CD4-positive, CD25-positive, alpha-beta regulatory T cell (primary cell): ENCODE results near the gene KCNIP4. TPM values are rescaled to one million over a fixed set of nuclear protein-coding genes. Genes with fewer than 3 reads are reported as not detected.
"Not testable (repeated sequence)": the region's sequence is repeated elsewhere in the genome, so short reads cannot be mapped to it uniquely, and the experiment has no call there.

Source experiments
- ATAC-seq, 2 donors: fragments of 150-1000 bp; cut with Tn5 transposase; one replicate each; pipeline ENCODE4 v1.10.0; 2021; ENCODE audit warnings: low read depth in 2 of 2, moderate number of reproducible peaks in 2 of 2, moderate library complexity in 1 of 2
- DNase-seq, 3 donors: peaks; one replicate each; pipeline versions ENCODE4 v3.0.0 to v3.0.0-alpha.2; 2012 to 2022; ENCODE audit warnings: mixed read lengths in 1 of 3
- H3K27ac ChIP-seq: one replicate; pipeline ENCODE4 v1.7.0; 2013; ENCODE audit warnings: mild to moderate bottlenecking, low read length; ENCODE audit not compliant: insufficient read depth, poor library complexity, severe bottlenecking
- H3K27me3 ChIP-seq: one replicate; pipeline ENCODE4 v1.7.0; 2013; ENCODE audit warnings: low read length; ENCODE audit not compliant: control insufficient read depth, insufficient read depth
- H3K36me3 ChIP-seq: one replicate; pipeline ENCODE4 v1.7.0; 2013; ENCODE audit warnings: mild to moderate bottlenecking, low read length, moderate library complexity; ENCODE audit not compliant: control insufficient read depth, insufficient read depth
- H3K4me1 ChIP-seq: 2 replicates; pipeline ENCODE4 v1.7.0; 2013; ENCODE audit warnings: mild to moderate bottlenecking, low read length; ENCODE audit not compliant: insufficient read depth, control insufficient read depth, poor library complexity, severe bottlenecking
- H3K4me3 ChIP-seq: one replicate; pipeline ENCODE4 v1.7.0; 2013; ENCODE audit warnings: low read depth, mild to moderate bottlenecking, low read length, moderate library complexity
- H3K9me3 ChIP-seq, 2 experiments: 1 replicate in 1 of 2; 2 replicates in 1 of 2; pipeline ENCODE4 v1.7.0; 2013; ENCODE audit warnings: low read length in 2 of 2, mild to moderate bottlenecking in 1 of 2, moderate library complexity in 1 of 2; ENCODE audit not compliant: control insufficient read depth in 2 of 2
- H3K27ac Mint-ChIP-seq, 3 donors: one replicate each; pipeline ENCODE4 v1.8.0; 2020 to 2022; ENCODE audit warnings: mild to moderate bottlenecking in 3 of 3, mixed read lengths in 3 of 3, moderate library complexity in 2 of 3
- H3K27me3 Mint-ChIP-seq: one replicate; pipeline ENCODE4 v1.8.0; 2022; ENCODE audit warnings: mild to moderate bottlenecking, mixed read lengths
- H3K36me3 Mint-ChIP-seq: one replicate; pipeline ENCODE4 v1.8.0; 2020; ENCODE audit warnings: mixed read lengths
- H3K4me1 Mint-ChIP-seq, 4 donors: one replicate each; pipeline ENCODE4 v1.8.0; 2020 to 2022; ENCODE audit warnings: mixed read lengths in 4 of 4, mild to moderate bottlenecking in 1 of 4
- H3K4me3 Mint-ChIP-seq, 4 donors: one replicate each; pipeline ENCODE4 v1.8.0; 2020 to 2022; ENCODE audit warnings: mild to moderate bottlenecking in 4 of 4, mixed read lengths in 4 of 4, moderate library complexity in 3 of 4
- H3K9me3 Mint-ChIP-seq, 7 donors: one replicate each; pipeline ENCODE4 v1.8.0; 2020 to 2022; ENCODE audit warnings: mixed read lengths in 7 of 7, mild to moderate bottlenecking in 3 of 7, moderate library complexity in 2 of 7
- polyA plus RNA-seq, 4 donors: library from polyadenylated mRNA; unstranded; fragments of 300-500 nt; fragmentation: Illumina TruSeq; gene quantifications; one replicate each; pipeline ENCODE4 v1.2.3, GENCODE V29; 2021
- total RNA-seq: library from RNA; stranded (reverse); gene quantifications from one replicate; pipeline ENCODE4 v1.2.3, GENCODE V29; 2022

KCNIP4 gene
- total and polyA plus RNA-seq, 5 donors from 2014 or later, result 0.09 to 0.24 TPM; not detected in 3

DNA sequence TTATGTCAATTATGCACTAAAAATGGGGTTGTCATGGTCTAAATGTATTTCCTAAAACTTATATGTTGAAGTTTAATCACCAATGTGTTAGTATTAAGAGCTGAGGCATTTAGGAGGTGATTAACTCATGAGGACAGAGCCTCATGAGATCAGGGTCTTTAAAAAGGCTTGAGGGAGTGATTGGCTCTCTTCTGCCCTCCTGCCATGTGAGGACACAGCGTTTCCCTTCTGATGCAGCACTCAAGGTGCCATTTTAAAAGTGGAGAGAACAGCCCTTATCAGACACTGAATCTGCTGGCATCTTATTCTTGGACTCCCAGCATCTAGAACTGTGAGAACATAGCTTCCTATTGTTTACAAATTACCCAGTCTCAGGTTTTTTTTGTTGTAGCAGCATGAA lies 581.7 kb downstream of the KCNIP4 start:
- no peaks in the 10 kb centered on the region for H3K27me3 ChIP-seq
- peaks cover 2 to 6% (median 4%) of the 10 kb centered on the region in 7 donors for H3K9me3 Mint-ChIP-seq
- H3K4me3 Mint-ChIP-seq, result no peak overlapping the region
- H3K27ac Mint-ChIP-seq, result no peak overlapping the region
- H3K27me3 Mint-ChIP-seq, result no peaks in the 10 kb centered on the region
- ATAC-seq (no peak), DNase-seq (no peak)
- H3K27ac ChIP-seq, result no peak overlapping the region
- H3K4me1 ChIP-seq, result no peaks in the 10 kb centered on the region
- no peaks in the 10 kb centered on the region for H3K36me3 ChIP-seq
- no peak overlapping the region for H3K4me3 ChIP-seq
- H3K9me3 ChIP-seq, result no peaks in the 10 kb centered on the region
- no peaks in the 10 kb centered on the region for H3K36me3 Mint-ChIP-seq
- no peaks in the 10 kb centered on the region for H3K4me1 Mint-ChIP-seq

DNA sequence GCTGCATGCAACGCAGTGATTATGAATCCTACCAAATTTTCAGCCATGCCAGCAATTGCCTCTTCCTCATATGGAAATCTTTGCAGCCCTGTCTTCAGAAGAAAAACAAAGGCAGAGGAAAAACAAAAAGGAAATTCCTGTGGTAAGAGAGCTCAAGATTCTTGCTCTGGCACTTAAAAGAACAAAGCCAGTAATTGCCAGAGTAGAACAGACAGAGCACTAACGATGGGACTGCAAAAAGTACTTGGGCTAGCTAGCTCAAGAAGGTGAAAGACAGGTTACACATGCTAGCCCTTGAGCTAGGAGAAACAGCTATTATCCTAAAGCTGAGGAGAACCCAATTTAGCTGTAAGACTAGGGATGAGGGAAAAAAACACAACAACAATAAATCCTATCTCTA lies 582.3 kb downstream of the KCNIP4 start:
- DNase-seq, result no peak
- Histone ChIP-seq H3K27ac (no peak overlapping the region), H3K4me3 (no peak overlapping the region), H3K36me3 (no peaks in the 10 kb centered on the region), H3K27me3 (no peaks in the 10 kb centered on the region), H3K4me1 (no peaks in the 10 kb centered on the region), H3K9me3 (no peaks in the 10 kb centered on the region)
- Mint-ChIP-seq H3K4me1 (no peaks in the 10 kb centered on the region), H3K27ac (no peak overlapping the region), H3K9me3 (peaks cover 2 to 6% (median 4%) of the 10 kb centered on the region in 7 donors), H3K36me3 (no peaks in the 10 kb centered on the region), H3K4me3 (no peak overlapping the region), H3K27me3 (no peaks in the 10 kb centered on the region)
- ATAC-seq, result no peak

DNA sequence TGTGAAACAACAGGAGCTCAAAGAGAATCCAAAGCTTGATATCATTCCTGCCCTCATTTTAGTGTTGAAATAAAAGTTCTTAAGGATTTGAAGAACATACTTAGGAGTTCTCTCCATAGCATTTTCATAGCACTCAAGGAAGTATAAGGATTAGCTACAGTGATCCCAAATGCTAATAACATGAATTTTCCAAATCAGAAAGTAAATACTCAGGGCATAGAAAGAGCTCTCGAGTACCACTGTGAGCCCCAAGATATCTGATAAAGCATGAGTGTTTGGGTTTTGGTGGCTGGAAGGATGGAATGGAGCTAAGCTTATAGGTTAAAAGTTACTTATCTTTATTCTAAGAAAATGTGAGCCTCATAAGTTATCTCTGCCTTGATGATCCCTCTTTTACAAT lies 584.9 kb downstream of the KCNIP4 start:
- no peak overlapping the region for H3K27ac ChIP-seq
- Mint-ChIP-seq H3K4me3 (no peak overlapping the region), H3K27me3 (no peaks in the 10 kb centered on the region), H3K4me1 (no peaks in the 10 kb centered on the region), H3K27ac (no peak overlapping the region), H3K9me3 (peaks cover 1 to 7% (median 6%) of the 10 kb centered on the region in 7 donors), H3K36me3 (no peaks in the 10 kb centered on the region)
- DNase-seq (no peak), ATAC-seq (no peak)
- no peaks in the 10 kb centered on the region for H3K9me3 ChIP-seq
- H3K4me3 ChIP-seq, result no peak overlapping the region
- no peaks in the 10 kb centered on the region for H3K4me1 ChIP-seq
- H3K27me3 ChIP-seq, result no peaks in the 10 kb centered on the region
- H3K36me3 ChIP-seq, result no peaks in the 10 kb centered on the region

DNA sequence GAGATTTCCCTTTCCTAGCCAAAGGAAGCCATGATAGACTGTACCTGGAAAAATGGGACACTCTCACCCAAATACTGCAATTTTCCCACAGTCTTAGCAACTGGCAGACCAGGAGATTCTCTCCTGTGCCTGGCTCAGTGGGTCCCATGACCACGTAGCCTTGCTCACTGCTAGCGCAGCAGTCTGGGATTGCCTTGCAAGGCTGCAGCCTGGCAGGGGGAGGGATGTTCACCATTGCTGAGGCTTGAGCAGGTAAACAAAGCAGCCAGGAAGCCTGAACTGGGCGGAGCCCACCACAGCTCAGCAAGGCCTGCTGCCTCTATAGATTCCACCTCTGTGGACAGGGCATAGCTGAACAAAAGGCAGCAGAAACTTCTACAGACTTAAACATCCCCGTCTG lies 596.2 kb downstream of the KCNIP4 start:
- H3K4me3 Mint-ChIP-seq, H3K4me1 ChIP-seq, H3K36me3 Mint-ChIP-seq, H3K27ac ChIP-seq, H3K36me3 ChIP-seq, H3K27me3 ChIP-seq, H3K4me3 ChIP-seq, ATAC-seq, H3K9me3 ChIP-seq, H3K4me1 Mint-ChIP-seq, H3K27ac Mint-ChIP-seq, H3K27me3 Mint-ChIP-seq, DNase-seq: not testable (repeated sequence)
- peaks cover 5 to 57% (median 11%) of the 10 kb centered on the region in 7 donors for H3K9me3 Mint-ChIP-seq

DNA sequence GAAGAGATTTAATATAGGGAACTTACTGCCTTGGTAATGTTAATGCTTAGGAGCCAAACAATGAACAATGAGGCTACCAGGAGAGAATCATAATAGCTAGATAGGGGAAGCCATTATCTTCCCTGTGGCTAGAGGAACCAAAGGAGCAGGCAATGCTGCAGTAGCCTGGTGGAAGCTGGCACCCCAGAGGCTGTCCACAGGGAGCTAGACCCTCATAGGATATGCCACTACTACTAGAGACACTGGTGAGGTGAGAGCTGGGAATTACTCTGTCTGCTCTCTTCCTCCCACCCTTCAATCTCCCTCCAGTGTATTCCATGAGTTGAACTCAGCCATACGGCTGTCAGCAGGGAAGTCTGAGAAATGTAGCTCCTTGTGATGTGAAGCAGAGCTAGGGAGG lies 601.4 kb downstream of the KCNIP4 start:
- Mint-ChIP-seq H3K27me3 (no peaks in the 10 kb centered on the region), H3K9me3 (peaks cover 0 to 45% (median 5%) of the 10 kb centered on the region in 7 donors), H3K36me3 (no peaks in the 10 kb centered on the region), H3K4me3 (no peak overlapping the region), H3K27ac (no peak overlapping the region), H3K4me1 (no peaks in the 10 kb centered on the region)
- Histone ChIP-seq H3K9me3 (peaks cover 0 to 6% of the 10 kb centered on the region in 2 experiments), H3K27ac (no peak overlapping the region), H3K4me1 (no peaks in the 10 kb centered on the region), H3K36me3 (no peaks in the 10 kb centered on the region), H3K4me3 (no peak overlapping the region), H3K27me3 (no peaks in the 10 kb centered on the region)
- ATAC-seq (no peak), DNase-seq (no peak)

DNA sequence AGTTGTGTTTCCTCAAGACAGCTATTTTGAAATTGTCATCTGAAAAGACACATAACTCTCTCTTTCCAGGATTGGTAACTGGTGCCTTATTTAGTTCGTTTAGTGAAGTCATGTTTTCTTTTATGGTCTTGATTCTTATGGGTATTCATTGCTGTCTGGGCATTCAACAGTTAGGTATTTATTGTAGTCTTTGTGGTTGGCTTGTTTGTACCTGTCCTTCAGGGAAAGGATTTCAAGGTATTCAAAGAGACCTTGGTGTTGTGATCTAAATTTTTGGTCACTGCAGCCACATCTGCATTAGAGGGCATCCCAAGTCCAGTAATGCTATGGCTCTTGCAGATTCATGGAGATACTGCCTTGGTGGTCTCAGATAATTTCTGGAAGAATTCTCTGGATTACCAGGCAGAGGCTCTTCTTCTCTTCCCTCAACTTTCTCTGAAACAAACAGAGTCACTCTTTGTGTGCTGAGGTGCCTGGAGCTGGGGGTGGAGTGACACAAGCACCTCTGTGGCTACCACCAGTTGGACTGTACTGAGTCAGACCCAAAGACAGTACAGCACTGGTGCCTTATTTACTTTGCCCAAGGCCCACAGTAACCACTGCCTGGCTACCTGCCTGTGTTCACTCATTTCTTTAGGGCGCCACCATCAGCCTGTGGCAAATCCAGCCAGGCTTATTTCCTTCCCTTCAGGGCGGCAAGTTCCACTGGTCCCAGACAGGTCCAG lies 620.4 kb downstream of the KCNIP4 start:
- DNase-seq, result no peak
- H3K27ac Mint-ChIP-seq, result no peak overlapping the region

DNA sequence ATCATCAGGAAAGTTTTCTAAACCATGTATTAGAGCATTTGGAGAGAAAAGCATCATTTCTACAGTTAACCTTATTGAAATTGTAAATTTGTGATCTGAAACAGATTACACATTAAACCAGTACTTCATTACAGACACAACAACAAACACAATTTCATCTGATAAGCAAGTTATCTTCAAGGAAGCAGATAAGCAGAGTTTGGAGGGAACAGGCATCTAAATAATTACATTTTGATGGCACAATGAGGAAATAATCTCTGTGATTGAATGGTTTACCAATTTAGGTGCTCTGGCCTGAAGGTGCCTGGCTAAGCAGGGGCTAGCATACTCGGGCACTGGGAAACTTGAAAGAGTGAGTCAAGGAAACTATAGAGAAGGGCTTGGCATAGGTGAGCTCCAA lies 628.5 kb downstream of the KCNIP4 start:
- H3K36me3 Mint-ChIP-seq, result no peaks in the 10 kb centered on the region
- no peak overlapping the region for H3K27ac Mint-ChIP-seq
- H3K4me1 Mint-ChIP-seq, result no peaks in the 10 kb centered on the region
- Histone ChIP-seq H3K36me3 (no peaks in the 10 kb centered on the region), H3K4me3 (no peak overlapping the region), H3K4me1 (no peaks in the 10 kb centered on the region), H3K27me3 (no peaks in the 10 kb centered on the region), H3K27ac (no peak overlapping the region), H3K9me3 (peaks cover 0 to 6% of the 10 kb centered on the region in 2 experiments)
- H3K9me3 Mint-ChIP-seq, result peaks cover 2 to 40% (median 11%) of the 10 kb centered on the region in 7 donors
- H3K4me3 Mint-ChIP-seq, result no peak overlapping the region
- no peaks in the 10 kb centered on the region for H3K27me3 Mint-ChIP-seq
- ATAC-seq (no peak), DNase-seq (no peak)

More for the DNA sequence above, 620.4 kb downstream of the KCNIP4 start:
- H3K4me1 Mint-ChIP-seq, result no peaks in the 10 kb centered on the region
- ATAC-seq, result no peak
- H3K9me3 Mint-ChIP-seq, result peaks cover 2 to 41% (median 17%) of the 10 kb centered on the region in 7 donors
- no peaks in the 10 kb centered on the region for H3K36me3 ChIP-seq
- H3K36me3 Mint-ChIP-seq, result no peaks in the 10 kb centered on the region
- no peaks in the 10 kb centered on the region for H3K27me3 Mint-ChIP-seq
- no peak overlapping the region for H3K4me3 Mint-ChIP-seq
- no peaks in the 10 kb centered on the region for H3K9me3 ChIP-seq
- no peaks in the 10 kb centered on the region for H3K4me1 ChIP-seq
- H3K27me3 ChIP-seq, result no peaks in the 10 kb centered on the region
- no peak overlapping the region for H3K4me3 ChIP-seq
- H3K27ac ChIP-seq, result no peak overlapping the region

DNA sequence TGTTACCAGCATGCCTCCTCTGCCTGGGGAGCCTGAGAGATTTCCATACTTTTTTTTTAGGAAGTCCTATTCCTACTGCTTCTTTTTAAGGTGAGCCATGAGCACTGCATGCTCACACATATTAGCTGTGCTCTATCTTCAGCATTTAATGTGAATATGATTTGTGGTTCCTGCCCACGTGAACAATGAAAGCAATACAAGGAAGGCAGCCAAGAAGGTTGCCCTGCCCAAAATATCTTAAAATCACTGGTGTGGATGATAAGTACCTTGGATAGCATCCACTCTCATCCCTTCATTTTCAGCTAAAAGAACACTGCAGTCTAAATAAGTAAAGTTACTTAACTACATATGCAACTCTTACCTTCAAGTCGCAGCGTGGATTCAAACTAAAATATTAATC lies 640.9 kb downstream of the KCNIP4 start:
- H3K4me1 Mint-ChIP-seq, result no peaks in the 10 kb centered on the region
- H3K27ac ChIP-seq, result no peak overlapping the region
- peaks cover 0 to 12% (median 5%) of the 10 kb centered on the region in 7 donors for H3K9me3 Mint-ChIP-seq
- H3K36me3 ChIP-seq, result no peaks in the 10 kb centered on the region
- H3K27me3 Mint-ChIP-seq, result no peaks in the 10 kb centered on the region
- no peak overlapping the region for H3K4me3 Mint-ChIP-seq
- H3K36me3 Mint-ChIP-seq, result no peaks in the 10 kb centered on the region
- peaks cover 0 to 3% of the 10 kb centered on the region in 2 experiments for H3K9me3 ChIP-seq
- no peak overlapping the region for H3K4me3 ChIP-seq
- DNase-seq, result no peak
- no peak for ATAC-seq
- no peak overlapping the region for H3K27ac Mint-ChIP-seq
- H3K27me3 ChIP-seq, result no peaks in the 10 kb centered on the region
- no peaks in the 10 kb centered on the region for H3K4me1 ChIP-seq
